Measurements from ENCODE around the gene CASTOR1.

CASTOR1 gene

GRCh38 chr22:30262112-30262511, 27.2 kb downstream of the CASTOR1 start:
- DNase-seq: no peak

DNA sequence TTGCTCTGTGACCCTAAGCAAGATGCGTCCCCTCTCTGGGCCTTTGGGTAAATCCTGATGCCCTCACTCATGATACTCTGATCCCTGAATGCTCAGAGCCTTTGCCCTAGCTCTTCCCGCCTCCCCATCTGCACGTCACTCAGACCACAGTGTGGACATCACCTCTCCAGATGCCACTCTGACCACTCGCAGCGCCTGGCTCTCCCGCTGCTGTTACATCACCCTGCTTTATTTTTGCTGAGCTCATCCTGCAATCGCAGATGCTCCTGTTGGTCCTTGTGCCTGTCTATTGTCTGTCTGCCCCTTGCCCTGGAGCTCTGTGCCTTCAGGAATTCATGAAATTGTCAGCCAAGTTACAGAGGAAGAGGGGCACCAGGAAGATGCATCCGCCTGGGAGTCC, 28.2 kb downstream of the CASTOR1 start:
- DNase-seq: no peak

DNA sequence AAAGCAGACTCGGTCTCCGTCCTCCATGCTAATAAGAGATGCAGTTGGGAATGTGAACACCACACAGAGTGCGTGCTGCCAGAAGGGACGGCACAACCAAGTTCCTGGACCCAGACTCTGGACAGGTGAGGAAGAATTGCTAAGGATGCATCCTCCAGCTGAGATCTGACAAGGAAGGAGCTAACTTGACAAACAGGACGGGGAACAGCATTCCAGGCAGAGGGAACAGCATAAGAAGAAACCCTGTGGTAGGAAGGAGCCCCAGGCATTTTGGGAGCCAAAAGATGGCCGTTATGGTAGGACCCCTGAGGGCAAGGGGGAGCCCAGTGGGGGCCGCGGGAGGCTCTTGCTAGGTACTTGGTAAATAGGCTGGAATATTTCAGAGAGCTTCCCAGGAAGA, 28.6 kb downstream of the CASTOR1 start:
- no peak for DNase-seq

GRCh38 chr22:30260276-30260675, 29.0 kb downstream of the CASTOR1 start:
- DNase-seq: no peak

- no peak for DNase-seq
These were observed 35.0 kb downstream of the CASTOR1 start for GRCh38 chr22:30254314-30254713.

GRCh38 chr22:30253205-30253852, 36.0 kb downstream of the CASTOR1 start:
- peak; percentile 25 for DNase-seq

- no peak for DNase-seq
These were observed 36.7 kb downstream of the CASTOR1 start for GRCh38 chr22:30252411-30253204.

- DNase-seq: no peak
These were observed 37.6 kb downstream of the CASTOR1 start for GRCh38 chr22:30251711-30252110.

DNA sequence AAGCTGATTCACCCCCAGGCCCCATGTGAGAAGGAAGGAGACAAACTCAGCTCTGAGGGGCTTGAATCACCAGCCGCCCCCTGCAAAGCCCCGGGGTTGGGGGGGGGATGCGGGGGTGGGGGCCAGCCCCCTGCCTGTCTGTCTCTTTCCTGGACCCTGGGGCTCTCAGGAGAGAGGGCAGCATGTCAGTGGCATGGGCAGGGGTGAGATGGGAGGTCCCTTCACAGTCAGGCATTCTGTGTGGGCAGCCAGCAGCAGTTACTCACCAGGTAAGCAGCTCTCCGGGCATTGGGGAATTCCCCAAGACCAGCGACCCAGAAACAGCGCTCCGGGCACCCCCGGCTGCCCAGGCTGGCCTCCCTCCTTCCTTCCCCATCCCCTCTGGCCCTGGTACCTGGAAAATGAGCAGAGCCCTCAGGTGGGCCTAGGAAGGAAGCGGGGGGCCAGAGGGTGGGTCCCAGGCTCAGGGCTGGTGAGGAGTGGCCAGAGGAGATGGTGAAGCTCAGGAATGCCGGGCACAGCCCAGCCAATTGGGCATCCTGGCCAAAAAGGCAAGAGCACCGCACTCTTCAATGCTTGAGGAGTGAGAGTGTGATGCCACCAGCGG, 38.5 kb downstream of the CASTOR1 start:
- no peak for DNase-seq

- DNase-seq: no peak
These were observed 39.2 kb downstream of the CASTOR1 start for GRCh38 chr22:30250039-30250565.

- DNase-seq: no peak
These were observed 40.0 kb downstream of the CASTOR1 start for GRCh38 chr22:30249049-30250038.

DNA sequence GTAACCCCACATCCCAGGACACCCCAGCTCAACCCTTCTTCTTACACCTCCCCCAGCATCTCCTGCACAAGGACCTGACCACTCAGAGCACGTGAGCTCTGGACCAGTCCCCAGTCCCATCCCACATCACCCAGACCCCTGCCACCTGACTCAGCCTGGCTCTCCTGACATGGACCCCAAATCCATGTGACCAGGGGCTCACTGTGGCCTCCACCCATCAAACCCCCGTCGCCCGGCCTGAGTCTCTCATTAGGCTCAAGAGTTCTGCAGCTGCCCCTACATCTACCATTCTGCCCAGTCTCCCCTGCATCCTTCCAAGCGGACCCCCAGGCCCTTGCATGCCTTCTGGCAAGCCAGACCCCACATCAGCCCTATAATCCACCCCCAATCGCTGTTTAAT, 40.8 kb downstream of the CASTOR1 start:
- DNase-seq: no peak

- DNase-seq: no peak
These were observed 41.3 kb downstream of the CASTOR1 start for GRCh38 chr22:30247974-30248373.

- no peak for DNase-seq
These were observed 41.7 kb downstream of the CASTOR1 start for GRCh38 chr22:30247561-30247960.

GRCh38 chr22:30246814-30247376, 42.4 kb downstream of the CASTOR1 start:
- no peak for DNase-seq

DNA sequence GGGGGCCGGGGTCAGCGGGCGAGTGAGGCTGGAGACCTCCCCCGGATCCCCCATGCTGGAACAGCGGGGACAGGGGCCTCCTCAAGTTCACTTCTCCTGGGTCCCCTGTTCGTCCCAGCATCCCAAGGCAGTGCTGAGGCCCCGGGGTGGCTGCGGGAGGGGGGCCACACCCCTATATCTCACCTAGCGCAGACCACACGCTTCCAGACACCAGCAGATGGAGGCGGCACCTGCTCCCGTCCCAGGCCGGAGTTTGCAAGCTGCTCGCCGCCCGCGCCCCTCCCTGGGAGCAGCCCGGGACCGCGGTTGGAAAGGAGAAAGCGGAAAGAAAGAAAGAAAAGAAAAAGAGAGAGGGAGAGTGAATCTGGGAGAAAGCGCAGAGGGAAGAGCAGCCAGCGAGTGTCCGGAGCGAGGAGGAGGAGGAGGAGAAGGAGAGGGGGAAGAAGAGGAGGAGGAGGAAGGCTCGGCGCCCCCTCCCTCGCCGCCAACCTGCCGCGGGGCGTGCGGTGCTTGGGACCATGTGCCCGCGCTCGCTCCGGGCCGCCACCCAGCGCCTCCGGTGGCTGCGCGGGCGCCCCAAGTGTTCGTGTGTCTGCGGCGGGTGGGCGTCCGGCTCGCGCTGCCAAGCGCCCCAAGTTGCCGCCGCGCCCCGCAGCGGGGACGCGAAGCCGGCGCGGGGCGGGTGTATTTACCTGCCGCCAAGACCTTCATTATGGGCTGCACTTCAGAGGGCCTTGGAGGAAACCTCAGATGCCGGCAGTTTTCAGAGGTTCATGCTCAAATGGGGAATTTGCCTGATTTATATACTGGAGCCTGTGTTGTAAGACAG, 43.1 kb downstream of the CASTOR1 start, which contains the start of gene LIF:
Gene LIF, minus strand, starts transcription at position 775 of the 829 bp plus-strand sequence. Its CDS starts 64 bp downstream, at position 711.
- no peak for DNase-seq

DNA sequence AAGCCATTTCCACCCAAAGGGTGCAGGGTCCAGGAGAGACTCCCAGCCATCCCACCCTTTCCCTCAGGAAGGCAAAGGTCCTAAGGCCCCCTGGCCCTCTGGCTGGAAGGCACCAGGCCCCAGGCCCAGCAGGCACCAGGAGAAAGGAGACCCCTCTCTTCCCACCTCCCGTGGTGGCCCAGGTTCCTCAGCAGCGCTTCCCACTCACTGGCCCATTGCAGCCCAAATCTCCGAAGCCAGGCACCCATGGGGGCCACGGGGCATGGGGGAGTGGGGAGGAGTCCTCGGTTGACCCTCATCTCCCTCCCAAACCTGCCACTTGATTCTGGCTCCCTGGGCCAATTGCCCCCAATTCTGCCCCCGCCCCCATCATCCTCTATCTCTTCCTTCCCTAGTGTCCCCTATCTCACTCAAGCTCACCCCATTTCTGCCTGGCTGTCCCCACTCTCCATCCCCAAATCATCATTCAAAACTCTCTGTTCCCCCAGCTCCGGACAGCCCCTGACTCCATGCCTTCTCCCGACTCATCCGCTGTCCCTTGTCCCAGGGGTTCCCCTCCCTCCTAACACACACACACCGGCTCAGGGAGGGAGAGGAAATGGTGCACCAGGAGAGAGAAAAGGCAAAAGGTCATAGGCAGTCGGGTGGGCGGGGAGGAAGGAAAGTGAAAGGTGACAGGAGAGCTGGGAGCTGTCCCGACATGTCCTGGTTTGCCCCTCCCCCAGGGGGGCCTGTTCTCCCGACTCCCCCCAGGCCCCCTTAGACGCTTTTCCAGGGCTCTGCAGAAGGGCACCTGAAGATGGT, 43.9 kb downstream of the CASTOR1 start:
- DNase-seq: no peak

GRCh38 chr22:30244641-30245040, 44.7 kb downstream of the CASTOR1 start:
- DNase-seq: no peak

- DNase-seq: no peak
These were observed 45.2 kb downstream of the CASTOR1 start for GRCh38 chr22:30244066-30244465.

- DNase-seq: no peak
These were observed 45.6 kb downstream of the CASTOR1 start for GRCh38 chr22:30243661-30244060.
